AG08396 (cell line): ENCODE data around the gene CLMP.
A peak's percentile ranks its signal among the peaks of the same experiment; 100 is the strongest.

Experiments used
- DNase-seq: peaks from one replicate; pipeline ENCODE4 v3.0.0; 2012; ENCODE audit warnings: low spot score, mixed read lengths

The CLMP gene

GRCh38 chr11:123056835-123057491 is 138.1 kb downstream of the CLMP start:
- DNase-seq: no peak

DNA sequence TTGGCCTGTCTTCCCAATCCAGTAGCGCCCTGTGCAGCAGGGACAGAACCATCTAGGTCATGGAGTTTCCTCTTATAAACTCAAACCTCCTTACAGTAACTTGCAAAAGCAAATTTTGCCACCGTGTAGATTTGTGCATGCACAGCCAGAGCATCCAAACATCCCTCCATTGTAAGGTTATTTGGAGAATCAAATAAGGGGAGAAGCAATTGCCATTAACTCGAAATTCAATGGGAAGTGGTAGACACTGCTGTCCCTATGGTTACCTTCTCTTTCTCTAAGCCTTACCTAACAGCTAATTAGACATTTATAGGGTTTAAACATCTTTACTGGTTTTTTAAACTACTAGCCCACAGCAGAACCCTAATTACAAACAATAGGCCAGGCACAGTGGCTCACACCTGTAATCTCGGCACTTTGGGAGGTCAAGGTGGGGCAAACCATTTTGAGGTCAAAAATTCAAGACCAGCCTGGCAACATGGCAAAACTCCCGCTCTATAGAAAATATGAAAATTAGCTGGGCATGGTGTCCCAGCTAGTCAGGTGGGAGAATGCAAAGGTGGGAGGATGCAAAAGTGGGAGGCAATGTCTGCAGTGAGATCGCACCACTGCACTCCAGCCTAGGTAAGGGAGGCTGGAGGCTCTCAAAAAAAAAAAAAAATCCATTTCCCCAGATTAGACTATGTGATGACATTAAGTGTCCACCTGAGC is 139.7 kb downstream of the CLMP start:
- no peak for DNase-seq

DNA sequence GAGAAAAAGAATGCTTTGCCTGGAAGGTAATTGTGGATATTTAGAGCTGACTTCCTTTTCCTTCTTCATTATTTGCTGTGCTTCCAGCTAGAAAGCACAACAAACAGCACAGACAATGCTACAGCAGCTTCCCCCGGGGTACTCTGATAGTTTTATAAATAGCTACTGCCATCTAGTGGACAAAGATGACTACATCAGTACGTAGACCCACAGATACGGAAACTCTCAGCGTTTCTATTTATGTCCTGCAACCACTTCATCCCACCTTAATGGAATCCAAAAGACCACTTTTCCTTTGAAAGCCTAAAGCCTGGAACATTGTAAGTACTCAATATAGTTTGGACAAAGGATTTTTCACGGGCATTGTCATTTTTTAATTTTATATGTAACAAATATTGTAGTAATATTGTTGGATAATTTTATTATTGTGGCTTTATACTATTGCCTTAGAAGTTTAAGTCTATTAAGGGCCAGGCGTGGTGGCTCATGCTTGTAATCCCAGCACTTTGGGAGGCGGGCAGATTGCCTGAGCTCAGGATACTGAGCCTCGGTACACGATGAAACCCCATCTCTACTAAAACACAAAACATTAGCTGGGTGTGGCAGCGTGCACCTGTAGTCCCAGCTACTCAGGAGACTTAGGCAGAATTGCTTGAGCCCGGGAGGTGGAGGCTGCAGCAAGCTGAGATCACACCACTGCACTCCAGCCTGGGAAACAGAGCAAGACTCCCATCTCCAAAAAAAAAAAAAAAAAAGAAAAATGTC is 140.6 kb downstream of the CLMP start:
- peak; percentile 68 for DNase-seq

- no peak for DNase-seq
These were observed 141.9 kb downstream of the CLMP start for GRCh38 chr11:123052901-123053721.

GRCh38 chr11:123051634-123052033 is 143.4 kb downstream of the CLMP start:
- no peak for DNase-seq

DNA sequence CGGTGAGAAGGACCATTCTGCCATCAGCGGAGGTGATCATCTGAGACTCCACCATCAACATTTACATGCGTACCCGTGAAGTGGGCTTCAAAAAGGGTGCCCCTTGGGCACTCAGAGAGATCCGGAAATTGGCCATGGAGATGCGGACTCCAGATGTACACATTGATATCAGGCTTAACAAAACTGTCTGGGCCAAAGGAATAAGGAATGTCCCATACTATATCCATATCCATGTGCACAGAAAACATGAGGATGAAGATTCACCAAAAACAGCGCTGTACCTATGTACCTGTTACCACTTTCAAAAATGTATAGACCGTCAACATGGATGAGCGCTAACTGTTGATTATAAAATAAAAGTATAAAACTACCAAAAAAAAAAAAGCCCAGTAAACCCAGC is 143.9 kb downstream of the CLMP start:
- no peak for DNase-seq

GRCh38 chr11:123047947-123048293 is 147.1 kb downstream of the CLMP start:
- no peak for DNase-seq

GRCh38 chr11:123047266-123047946 is 147.6 kb downstream of the CLMP start:
- no peak for DNase-seq

GRCh38 chr11:123046473-123047259 is 148.4 kb downstream of the CLMP start:
- no peak for DNase-seq

GRCh38 chr11:123045101-123045500 is 149.9 kb downstream of the CLMP start:
- no peak for DNase-seq

DNA sequence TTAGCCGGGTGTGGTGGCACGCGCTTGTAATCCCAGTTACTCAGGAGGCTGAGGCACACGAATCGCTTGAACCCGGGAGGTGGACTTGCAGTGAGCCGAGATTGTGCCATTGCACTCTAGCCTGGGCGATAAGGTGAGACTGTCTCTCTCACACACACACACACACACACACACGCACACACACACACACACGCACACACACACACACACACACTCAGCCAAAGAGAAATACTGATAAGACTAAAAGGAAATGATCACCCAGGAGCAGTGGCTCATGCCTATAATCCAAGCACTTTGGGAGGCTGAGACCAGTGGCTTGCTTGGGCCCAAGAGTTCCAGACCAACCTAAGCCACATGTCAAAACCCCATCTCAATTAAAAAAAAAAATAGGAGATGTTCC is 153.9 kb downstream of the CLMP start:
- no peak for DNase-seq

- no peak for DNase-seq
These were observed 155.0 kb downstream of the CLMP start for GRCh38 chr11:123040111-123040432.

DNA sequence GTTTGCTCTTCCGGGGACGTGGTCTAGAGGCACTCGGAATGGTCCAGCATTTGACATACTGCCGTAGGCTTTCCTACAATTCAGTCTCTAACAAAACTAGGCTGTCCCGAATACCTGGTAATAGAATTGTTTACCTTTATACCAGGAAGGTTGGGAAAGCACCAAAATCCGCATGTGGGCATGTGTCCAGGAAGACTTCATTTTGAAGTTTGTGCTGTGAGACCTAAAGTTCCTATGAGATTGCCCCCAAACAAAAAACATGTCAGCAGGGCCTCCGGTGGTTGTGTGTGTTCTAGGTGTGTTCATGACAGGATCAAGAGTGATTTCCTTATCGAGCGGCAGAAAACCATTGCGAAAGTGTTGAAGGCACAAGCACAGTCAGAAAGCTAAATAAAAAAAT is 159.2 kb downstream of the CLMP start:
- DNase-seq: no peak

DNA sequence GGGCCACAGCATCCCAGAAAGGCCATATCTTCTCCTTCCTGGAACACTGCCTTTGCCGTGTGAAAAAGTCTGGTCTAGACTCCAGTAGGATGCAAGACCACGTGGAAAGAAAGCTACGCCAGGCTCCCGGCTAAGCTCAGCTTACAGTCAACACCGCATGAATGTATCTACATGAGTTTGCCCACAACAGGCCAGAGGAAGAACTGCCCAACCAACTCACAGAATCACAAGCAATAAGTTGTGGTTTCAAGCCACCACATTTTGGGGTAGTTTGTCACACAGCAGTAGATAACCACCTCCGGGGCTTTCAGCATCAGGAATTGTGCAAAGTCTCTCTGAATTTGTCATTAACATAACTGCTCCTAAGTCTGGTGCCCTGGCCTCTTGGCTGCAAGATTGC is 160.5 kb downstream of the CLMP start:
- DNase-seq: no peak

DNA sequence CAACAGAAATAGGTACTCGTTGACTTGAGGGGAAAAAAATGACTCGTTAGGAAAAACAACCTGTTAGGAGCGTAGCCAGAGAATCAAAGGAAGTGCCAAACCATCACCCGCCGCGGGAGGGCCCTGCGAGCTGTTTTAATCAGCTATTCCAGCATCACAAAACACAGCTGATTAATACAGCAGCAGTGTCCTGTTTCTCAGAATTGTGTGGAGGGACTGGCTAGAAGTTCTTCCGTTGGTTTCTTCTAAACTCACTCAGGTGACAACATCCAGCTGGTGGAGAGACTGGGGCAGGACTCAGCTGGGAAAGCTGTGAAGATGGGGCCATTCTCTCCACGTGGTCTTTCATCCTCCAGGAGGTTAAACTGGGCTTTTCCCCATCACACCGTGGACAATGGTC is 161.2 kb downstream of the CLMP start:
- DNase-seq: no peak

DNA sequence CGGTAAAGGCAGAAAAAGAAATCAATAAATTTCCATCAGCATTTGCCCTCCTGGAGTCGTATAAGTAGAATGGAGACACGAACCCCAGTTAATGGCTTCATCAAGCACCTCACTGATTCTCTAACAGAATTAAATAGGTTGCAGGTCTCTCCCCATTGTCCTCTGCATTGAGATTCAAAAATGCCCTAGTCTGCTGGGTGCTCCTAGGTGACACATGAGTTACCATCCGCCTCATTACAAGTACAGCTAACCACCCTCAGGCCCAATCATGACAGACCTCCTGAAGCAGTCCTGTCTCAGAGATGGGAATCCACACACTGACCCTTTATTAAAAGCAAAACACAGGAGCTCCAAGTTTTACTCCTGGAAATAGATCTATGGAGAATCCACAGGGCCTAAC is 164.5 kb downstream of the CLMP start:
- no peak for DNase-seq

DNA sequence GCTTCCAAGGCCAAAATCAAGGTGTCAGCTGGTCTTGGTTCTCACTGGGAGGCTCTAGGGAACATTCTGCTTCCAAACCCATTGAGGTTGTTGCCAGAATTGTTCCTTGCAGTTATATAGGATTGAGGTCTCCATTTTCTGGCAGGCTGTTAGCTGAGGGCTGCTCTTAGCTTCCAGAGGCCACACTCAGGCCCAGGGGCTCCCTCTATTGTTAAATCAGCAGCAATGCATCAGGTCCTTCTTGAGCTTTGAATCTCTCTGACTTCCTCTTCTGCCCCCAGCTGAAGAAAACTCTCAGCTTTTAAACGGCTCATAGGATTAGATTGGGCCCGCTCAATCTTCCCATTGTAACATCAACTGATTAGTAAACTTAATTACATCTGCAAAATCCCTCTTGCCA is 174.1 kb downstream of the CLMP start:
- peak; percentile 68 for DNase-seq
